Adrenal gland (tissue), 12 donors: ENCODE data around the gene RASSF6. TPM values are rescaled to one million over a fixed set of nuclear protein-coding genes. Genes with fewer than 3 reads are reported as not detected.

Experiments used
- DNase-seq, 7 donors: peaks; one replicate each; pipeline ENCODE4 v3.0.0-alpha.2; 2019 to 2020
- H3K27ac ChIP-seq, 5 donors: fragments of 200-600 bp; sonication (generic) in 4 of 5; 1 replicate in 3 of 5; 2 replicates in 2 of 5; pipeline versions ENCODE4 v1.5.1 to v1.8.0; 2016 to 2020; ENCODE audit warnings: mild to moderate bottlenecking in 1 of 5
- H3K27me3 ChIP-seq: fragments of 200-600 bp; 2 replicates; pipeline ENCODE4 v1.8.0; 2021
- H3K36me3 ChIP-seq, 2 donors: fragments of 200-600 bp; replicated peaks in 1 of 2; 1 replicate in 1 of 2; 2 replicates in 1 of 2; pipeline versions ENCODE4 v1.5.1 to v1.8.0; 2018 to 2022
- H3K4me1 ChIP-seq, 2 donors: fragments of 200-600 bp; replicated peaks in 1 of 2; 1 replicate in 1 of 2; 2 replicates in 1 of 2; pipeline versions ENCODE4 v1.5.1 to v1.8.0; 2018 to 2021
- H3K4me3 ChIP-seq, 4 donors: fragments of 200-600 bp; sonication (generic) in 3 of 4; one replicate each; pipeline ENCODE4 v1.5.1; 2016 to 2018
- H3K9me3 ChIP-seq, 3 donors: fragments of 200-600 bp; sonication (generic) in 1 of 3; replicated peaks in 1 of 3; 1 replicate in 2 of 3; 2 replicates in 1 of 3; pipeline versions ENCODE4 v1.5.1 to v1.8.0; 2016 to 2021
- POLR2A ChIP-seq, 2 donors: fragments of 450-650 bp; IDR thresholded peaks; one replicate each; pipeline ENCODE4 v1.6.1; 2017; ENCODE audit warnings: antibody characterized with exemption in 2 of 2, mild to moderate bottlenecking in 2 of 2, moderate library complexity in 1 of 2
- WGBS, 4 donors: extraction: QIAGEN DNeasy Blood & Tissue Kit in 2 of 4; methylation state at CpG; one replicate each; pipeline versions ENCODE4 v1.1.5 to v1.1.7; 2013 to 2017; 5-methylcytosine and 5-hydroxymethylcytosine counted together
- intact Hi-C, 2 donors: fragments of 100-400 bp; cut with DNase I; formaldehyde crosslinking; loops; one replicate each; pipeline versions ENCODE4 v1.14.1 to v1.15.0; 2022 to 2023
- polyA plus RNA-seq, 3 donors: library from polyadenylated mRNA; stranded (reverse); fragments of 200-250 nt in 2 of 3; fragments of 350-450 nt in 1 of 3; fragmentation: Illumina TruSeq in 1 of 3; extraction: RNeasy Lipid Tissue Mini Kit (QIAGEN cat#74804) in 1 of 3; gene quantifications; one replicate each; pipeline ENCODE4 v1.2.3, GENCODE V29; 2013 to 2014
- total RNA-seq, 9 donors: library from RNA; depleted of rRNA in 4 of 9; stranded (reverse); fragments of >200 nt in 4 of 9; fragments of 120-200 nt in 1 of 9; fragmentation: NEBNext Ultra II Directional in 1 of 9; extraction: Animal tissue kit (Norgen Biotek cat#: 25700) in 1 of 9; gene quantifications; one replicate each; pipeline versions ENCODE4 v1.1.0 to v1.2.4, GENCODE V29; 2013 to 2023
- TF ChIP-seq, protein P1 (sequence below), 6 experiments: fragments of 450-650 bp in 4 of 6; fragments of 200-600 bp in 2 of 6; sonication (generic) in 1 of 6; IDR thresholded peaks; 1 replicate in 5 of 6; 2 replicates in 1 of 6; pipeline versions ENCODE4 v1.5.1 to v1.8.0; 2016 to 2021; ENCODE audit warnings: antibody characterized with exemption in 6 of 6, mild to moderate bottlenecking in 2 of 6, moderate library complexity in 1 of 6
- donor health status: healthy with polysubstance abuse.
- donor health status: Bipolar disorder and iron deficiency.
- donor health status: DM: yes; HTN: yes; CAD: no.
- donor health status: DM: no; HTN: no; CAD: no.
- donor health status: DM: no; HTN: no; CAD: no.
- donor health status: DM: yes; HTN: yes; CAD: no.

The RASSF6 gene
- total and polyA plus RNA-seq, 12 donors = 0.07 to 0.23 (median 0.13) TPM; not detected in 8

DNA sequence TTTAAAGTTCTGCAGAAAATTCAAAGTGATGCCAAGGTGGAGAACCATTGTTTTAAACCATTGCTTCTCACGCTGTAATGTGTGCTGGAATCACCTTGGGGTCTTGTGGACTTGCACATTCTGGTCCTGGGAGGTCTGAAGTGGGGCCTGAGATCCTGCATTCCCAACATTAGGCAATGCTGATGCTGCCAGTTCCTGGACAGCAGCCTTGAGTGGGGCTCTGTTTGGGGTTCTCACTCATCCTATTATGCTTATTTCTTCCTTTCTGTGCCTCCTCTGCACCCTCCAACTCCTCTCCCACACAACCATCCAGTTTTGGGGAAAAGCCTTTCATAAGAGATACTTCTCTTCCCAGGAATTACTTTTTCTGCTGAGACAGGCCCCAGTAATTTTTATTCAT, 44.2 kb upstream of the RASSF6 start:
- no peak overlapping the region for H3K4me3 ChIP-seq
- H3K9me3 ChIP-seq = no peaks in the 10 kb centered on the region
- no peak for DNase-seq
- no peak for TF ChIP-seq POLR2A (IDR thresholded peaks at IDR 0.05)
- TF ChIP-seq, protein P1, sequence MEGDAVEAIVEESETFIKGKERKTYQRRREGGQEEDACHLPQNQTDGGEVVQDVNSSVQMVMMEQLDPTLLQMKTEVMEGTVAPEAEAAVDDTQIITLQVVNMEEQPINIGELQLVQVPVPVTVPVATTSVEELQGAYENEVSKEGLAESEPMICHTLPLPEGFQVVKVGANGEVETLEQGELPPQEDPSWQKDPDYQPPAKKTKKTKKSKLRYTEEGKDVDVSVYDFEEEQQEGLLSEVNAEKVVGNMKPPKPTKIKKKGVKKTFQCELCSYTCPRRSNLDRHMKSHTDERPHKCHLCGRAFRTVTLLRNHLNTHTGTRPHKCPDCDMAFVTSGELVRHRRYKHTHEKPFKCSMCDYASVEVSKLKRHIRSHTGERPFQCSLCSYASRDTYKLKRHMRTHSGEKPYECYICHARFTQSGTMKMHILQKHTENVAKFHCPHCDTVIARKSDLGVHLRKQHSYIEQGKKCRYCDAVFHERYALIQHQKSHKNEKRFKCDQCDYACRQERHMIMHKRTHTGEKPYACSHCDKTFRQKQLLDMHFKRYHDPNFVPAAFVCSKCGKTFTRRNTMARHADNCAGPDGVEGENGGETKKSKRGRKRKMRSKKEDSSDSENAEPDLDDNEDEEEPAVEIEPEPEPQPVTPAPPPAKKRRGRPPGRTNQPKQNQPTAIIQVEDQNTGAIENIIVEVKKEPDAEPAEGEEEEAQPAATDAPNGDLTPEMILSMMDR (IDR thresholded peaks at IDR 0.05) = no peak
- intact Hi-C loops = loop anchor here (5.0 to 10.0 kb wide), 4 partner anchors 200 to 470 kb away; partner anchors contain the start of gene CXCL1 (in 1 of the 2)
- no peaks in the 10 kb centered on the region for H3K36me3 ChIP-seq
- no peaks in the 10 kb centered on the region for H3K27me3 ChIP-seq
- peaks cover 3 to 10% of the 10 kb centered on the region in 2 donors for H3K4me1 ChIP-seq
- WGBS, 4 donors = 95 to 100% (median 96%) methylated on average over 1 of the region's 1 CpG; no CpG with 5 or more reads in 1 of the 4 donors
- no peak overlapping the region for H3K27ac ChIP-seq

DNA sequence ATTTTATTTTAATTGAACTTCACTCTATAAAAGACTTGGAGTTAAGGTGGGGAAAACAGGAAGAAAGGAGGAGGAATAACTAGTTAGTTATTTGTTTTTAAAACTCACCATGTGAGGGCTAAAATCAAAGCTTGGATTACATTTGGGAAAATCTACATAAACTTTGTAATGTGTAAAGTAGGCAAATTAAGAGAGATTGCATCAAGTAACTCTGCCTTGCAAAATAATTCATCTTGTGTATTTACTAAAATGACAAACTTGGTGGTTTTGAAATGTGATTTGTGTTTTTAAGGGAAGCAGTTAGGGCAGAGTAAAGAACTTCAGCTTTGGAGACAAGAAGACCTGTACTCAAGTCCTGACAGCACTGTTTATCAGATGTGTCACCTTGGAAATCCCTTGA, 43.3 kb upstream of the RASSF6 start:
- intact Hi-C loops = loop anchor here (5.0 to 10.0 kb wide), 4 partner anchors 201 to 471 kb away; partner anchors contain the start of gene CXCL1 (in 1 of the 2)
- Histone ChIP-seq H3K36me3 (no peaks in the 10 kb centered on the region), H3K27me3 (no peaks in the 10 kb centered on the region), H3K9me3 (no peaks in the 10 kb centered on the region), H3K27ac (no peak overlapping the region), H3K4me3 (no peak overlapping the region), H3K4me1 (peaks cover 0 to 4% of the 10 kb centered on the region in 2 donors)
- no peak for DNase-seq
- TF ChIP-seq POLR2A (IDR thresholded peaks at IDR 0.05) = no peak
- TF ChIP-seq, protein P1 (IDR thresholded peaks at IDR 0.05) = no peak

DNA sequence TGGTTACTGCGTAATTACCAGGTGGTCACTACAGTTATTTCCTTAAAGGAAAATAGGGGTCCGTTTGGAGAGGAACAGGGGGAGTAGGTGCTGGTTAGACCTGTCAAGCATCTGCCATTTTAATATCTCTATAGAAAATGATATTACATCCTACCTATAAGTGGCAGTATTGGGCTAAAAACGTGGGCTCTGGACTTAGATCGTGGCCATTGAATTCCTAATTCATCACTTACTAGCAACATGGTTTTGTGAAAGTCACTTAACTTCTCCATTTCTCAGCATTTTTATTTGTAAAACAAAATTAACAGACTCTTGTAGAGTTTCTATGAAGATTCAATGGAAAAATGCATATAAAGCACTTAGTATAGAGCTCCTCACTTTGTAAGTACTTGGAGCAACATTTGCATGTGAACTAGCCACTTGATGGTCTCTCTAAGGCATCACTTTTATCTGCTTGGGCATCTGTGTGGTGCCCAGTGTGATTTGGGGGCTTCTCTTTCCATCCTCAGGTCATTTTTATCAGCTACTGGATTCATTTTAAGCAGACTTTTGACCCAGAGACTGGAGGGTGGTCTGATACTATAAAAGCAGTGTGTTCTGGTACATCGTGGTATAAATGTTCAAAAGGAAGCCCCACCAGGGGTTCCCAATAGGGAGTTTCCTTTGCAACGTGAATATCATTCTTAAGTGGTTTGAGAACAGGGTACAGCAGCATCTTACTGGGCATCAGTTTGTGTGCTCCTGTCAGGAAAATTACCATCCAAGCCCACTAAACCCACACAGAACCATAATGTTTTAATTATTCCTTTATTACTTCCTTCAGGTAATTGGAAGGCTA, 42.7 kb upstream of the RASSF6 start:
- WGBS, 4 donors = 22 to 27% (median 24%) methylated on average over 6 of the region's 6 CpGs
- H3K4me3 ChIP-seq = no peak overlapping the region
- TF ChIP-seq POLR2A (IDR thresholded peaks at IDR 0.05) = no peak
- TF ChIP-seq, protein P1 (IDR thresholded peaks at IDR 0.05) = peak; percentile 44 to 70 (median 62)
- H3K36me3 ChIP-seq = no peaks in the 10 kb centered on the region
- H3K9me3 ChIP-seq = no peaks in the 10 kb centered on the region
- no peaks in the 10 kb centered on the region for H3K27me3 ChIP-seq
- intact Hi-C loops = loop anchor here (5.0 to 10.0 kb wide), 4 partner anchors 202 to 472 kb away; partner anchors contain the start of gene CXCL1 (in 1 of the 2)
- no peak overlapping the region for H3K27ac ChIP-seq
- no peaks in the 10 kb centered on the region for H3K4me1 ChIP-seq
- peak in 1 of 7 donors; percentile 11 for DNase-seq

DNA sequence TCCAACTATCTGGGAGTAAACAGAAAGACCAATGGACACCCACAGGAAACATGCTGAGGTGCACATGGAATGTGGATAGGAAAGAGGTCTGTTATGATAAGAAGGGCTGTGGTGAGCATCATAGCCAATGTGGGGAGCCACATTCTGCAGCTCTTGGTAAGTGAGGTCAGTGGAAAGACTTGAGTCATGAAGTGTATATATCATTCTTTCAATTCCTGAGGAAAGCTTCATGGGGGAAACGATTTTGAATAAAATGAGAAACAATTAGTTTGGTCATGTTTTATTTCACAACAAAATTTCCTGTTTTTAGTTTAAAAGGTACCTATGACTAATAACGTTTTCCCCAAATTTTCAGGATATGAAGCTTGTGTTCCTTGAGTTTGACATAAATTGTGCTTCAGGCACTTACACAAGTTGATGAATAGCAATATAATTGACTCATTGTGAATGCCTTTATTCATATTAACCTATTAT, 41.4 kb upstream of the RASSF6 start:
- Histone ChIP-seq H3K27me3 (no peaks in the 10 kb centered on the region), H3K27ac (no peak overlapping the region), H3K36me3 (no peaks in the 10 kb centered on the region), H3K4me1 (no peaks in the 10 kb centered on the region), H3K4me3 (no peak overlapping the region), H3K9me3 (no peaks in the 10 kb centered on the region)
- WGBS, 4 donors = 32 to 49% (median 34%) methylated on average over 2 of the region's 2 CpGs
- intact Hi-C loops = loop anchor here (5.0 to 10.0 kb wide), 4 partner anchors 203 to 473 kb away; partner anchors contain the start of gene CXCL1 (in 1 of the 2)
- no peak for DNase-seq
- TF ChIP-seq, protein P1 (IDR thresholded peaks at IDR 0.05) = no peak
- TF ChIP-seq POLR2A (IDR thresholded peaks at IDR 0.05) = no peak
